Sigmoid colon (tissue), 3 donors: Measurements from ENCODE around the gene SLC8A1.

ENCODE experiments used
- POLR2A ChIP-seq, 2 donors: fragments of 450-650 bp; IDR thresholded peaks; one replicate each; pipeline ENCODE4 v1.6.1; 2016; ENCODE audit warnings: antibody characterized with exemption in 2 of 2, mild to moderate bottlenecking in 2 of 2, moderate library complexity in 2 of 2
- TF ChIP-seq, protein P1 (sequence below), 4 experiments: fragments of 450-650 bp in 3 of 4; fragments of 200-600 bp in 1 of 4; IDR thresholded peaks; one replicate each; pipeline ENCODE4 v1.5.1; 2016 to 2019; ENCODE audit warnings: antibody characterized with exemption in 4 of 4, mild to moderate bottlenecking in 3 of 4, moderate library complexity in 2 of 4

GRCh38 chr2:40416486-40416885, 35.4 kb downstream of the SLC8A1 start:
- TF ChIP-seq, protein P1, sequence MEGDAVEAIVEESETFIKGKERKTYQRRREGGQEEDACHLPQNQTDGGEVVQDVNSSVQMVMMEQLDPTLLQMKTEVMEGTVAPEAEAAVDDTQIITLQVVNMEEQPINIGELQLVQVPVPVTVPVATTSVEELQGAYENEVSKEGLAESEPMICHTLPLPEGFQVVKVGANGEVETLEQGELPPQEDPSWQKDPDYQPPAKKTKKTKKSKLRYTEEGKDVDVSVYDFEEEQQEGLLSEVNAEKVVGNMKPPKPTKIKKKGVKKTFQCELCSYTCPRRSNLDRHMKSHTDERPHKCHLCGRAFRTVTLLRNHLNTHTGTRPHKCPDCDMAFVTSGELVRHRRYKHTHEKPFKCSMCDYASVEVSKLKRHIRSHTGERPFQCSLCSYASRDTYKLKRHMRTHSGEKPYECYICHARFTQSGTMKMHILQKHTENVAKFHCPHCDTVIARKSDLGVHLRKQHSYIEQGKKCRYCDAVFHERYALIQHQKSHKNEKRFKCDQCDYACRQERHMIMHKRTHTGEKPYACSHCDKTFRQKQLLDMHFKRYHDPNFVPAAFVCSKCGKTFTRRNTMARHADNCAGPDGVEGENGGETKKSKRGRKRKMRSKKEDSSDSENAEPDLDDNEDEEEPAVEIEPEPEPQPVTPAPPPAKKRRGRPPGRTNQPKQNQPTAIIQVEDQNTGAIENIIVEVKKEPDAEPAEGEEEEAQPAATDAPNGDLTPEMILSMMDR (IDR thresholded peaks at IDR 0.05) = no peak
- no peak for TF ChIP-seq POLR2A (IDR thresholded peaks at IDR 0.05)
